ENCODE measurements around the gene SLC2A9. TPM values are rescaled to one million over a fixed set of nuclear protein-coding genes. Genes with fewer than 3 reads are reported as not detected.

The SLC2A9 gene
- total and polyA plus RNA-seq, 2 of the 13 experiments (the other 11 are each of a cell fraction or from before 2014, with no cell fraction given), result 36.2 to 42.3 TPM

GRCh38 chr4:9913846-9914245, 107.5 kb downstream of the SLC2A9 start:
- DNase-seq (ENCODE audit: low spot score) (no peak), FAIRE-seq (no peak), ATAC-seq (no peak)
- H3K4me1 ChIP-seq (ENCODE audit: insufficient read depth, low read length), result no peaks in the 10 kb centered on the region
- no peaks in the 10 kb centered on the region for H3K27me3 ChIP-seq (ENCODE audit: control insufficient read depth in 1 of 2, insufficient read depth in 2 of 2, low read length in 2 of 2)
- intact Hi-C loops (cut with micrococcal nuclease; ENCODE audit: unreplicated experiment) (no loop called here), in situ Hi-C loops (cut with HindIII; ENCODE audit: extremely low pct_ligation_motif_present, low pct_unique_long_range_greater_than_20kb) (no loop called here)
- no peak overlapping the region for H3K9ac ChIP-seq (ENCODE audit: insufficient read depth, low read depth, low read length)
- H3K36me3 ChIP-seq (replicated peaks in 1 of 2; ENCODE audit: control insufficient read depth in 1 of 2, insufficient read depth in 2 of 2, low read length in 2 of 2), result peaks cover 29 to 76% of the 10 kb centered on the region in 2 experiments
- no peaks in the 10 kb centered on the region for H3K79me2 ChIP-seq (ENCODE audit: insufficient read depth, low read length)
- no peak overlapping the region for H3K4me2 ChIP-seq (ENCODE audit: low read depth, low read length)
- TF ChIP-seq UBTF (CRISPR knock-in tag; IDR thresholded peaks at IDR 0.05) (no peak), ZNF629 (CRISPR knock-in tag; conservative IDR thresholded peaks at IDR 0.05) (peak; percentile 70)
- POLR2A ChIA-PET, result no interaction called here
- no peak overlapping the region for H3K4me3 ChIP-seq (replicated peaks in 1 of 3; ENCODE audit: insufficient read depth in 1 of 3, low read depth in 2 of 3, low read length in 3 of 3)
- CTCF ChIA-PET (ENCODE audit: low intra/inter-chr PET ratio, low total read pairs), result no interaction called here
- no peak overlapping the region for H3K27ac ChIP-seq (ENCODE audit: extremely low read length, insufficient read depth, low read length)
- WGBS (ENCODE audit: low lambda C conversion rate), result 94% methylated on average over 3 of the region's 3 CpGs
- no peak overlapping the region for H2AFZ ChIP-seq (ENCODE audit: low read length)
- no peaks in the 10 kb centered on the region for H4K20me1 ChIP-seq (ENCODE audit: insufficient read depth, low read length)
- no TSS peak for BruUV-seq (replicated peaks)
- H3K9me3 ChIP-seq (ENCODE audit: low read length), result no peaks in the 10 kb centered on the region

GRCh38 chr4:9906996-9907395, 114.3 kb downstream of the SLC2A9 start:
- DNase-seq (ENCODE audit: low spot score) (no peak), FAIRE-seq (no peak), ATAC-seq (no peak)
- Histone ChIP-seq H3K79me2 (ENCODE audit: insufficient read depth, low read length) (no peaks in the 10 kb centered on the region), H3K4me1 (ENCODE audit: insufficient read depth, low read length) (no peaks in the 10 kb centered on the region), H2AFZ (ENCODE audit: low read length) (no peak overlapping the region), H3K4me2 (ENCODE audit: low read depth, low read length) (no peak overlapping the region), H3K9ac (ENCODE audit: insufficient read depth, low read depth, low read length) (no peak overlapping the region), H3K4me3 (replicated peaks in 1 of 3; ENCODE audit: insufficient read depth in 1 of 3, low read depth in 2 of 3, low read length in 3 of 3) (no peak overlapping the region), H3K36me3 (replicated peaks in 1 of 2; ENCODE audit: control insufficient read depth in 1 of 2, insufficient read depth in 2 of 2, low read length in 2 of 2) (peaks cover 37 to 79% of the 10 kb centered on the region in 2 experiments), H3K27me3 (ENCODE audit: control insufficient read depth in 1 of 2, insufficient read depth in 2 of 2, low read length in 2 of 2) (no peaks in the 10 kb centered on the region), H3K27ac (ENCODE audit: extremely low read length, insufficient read depth, low read length) (no peak overlapping the region), H3K9me3 (ENCODE audit: low read length) (no peaks in the 10 kb centered on the region), H4K20me1 (ENCODE audit: insufficient read depth, low read length) (no peaks in the 10 kb centered on the region; the same call in 1 of the 2 replicates)
- intact Hi-C loops (cut with micrococcal nuclease; ENCODE audit: unreplicated experiment) (no loop called here), in situ Hi-C loops (cut with HindIII; ENCODE audit: extremely low pct_ligation_motif_present, low pct_unique_long_range_greater_than_20kb) (no loop called here)
- ChIA-PET POLR2A (no interaction called here), CTCF (ENCODE audit: low intra/inter-chr PET ratio, low total read pairs) (no interaction called here)
- no TSS peak for BruUV-seq (replicated peaks)
- 100% methylated on average over 1 of the region's 1 CpG for WGBS (ENCODE audit: low lambda C conversion rate)
- TF ChIP-seq, protein P1, sequence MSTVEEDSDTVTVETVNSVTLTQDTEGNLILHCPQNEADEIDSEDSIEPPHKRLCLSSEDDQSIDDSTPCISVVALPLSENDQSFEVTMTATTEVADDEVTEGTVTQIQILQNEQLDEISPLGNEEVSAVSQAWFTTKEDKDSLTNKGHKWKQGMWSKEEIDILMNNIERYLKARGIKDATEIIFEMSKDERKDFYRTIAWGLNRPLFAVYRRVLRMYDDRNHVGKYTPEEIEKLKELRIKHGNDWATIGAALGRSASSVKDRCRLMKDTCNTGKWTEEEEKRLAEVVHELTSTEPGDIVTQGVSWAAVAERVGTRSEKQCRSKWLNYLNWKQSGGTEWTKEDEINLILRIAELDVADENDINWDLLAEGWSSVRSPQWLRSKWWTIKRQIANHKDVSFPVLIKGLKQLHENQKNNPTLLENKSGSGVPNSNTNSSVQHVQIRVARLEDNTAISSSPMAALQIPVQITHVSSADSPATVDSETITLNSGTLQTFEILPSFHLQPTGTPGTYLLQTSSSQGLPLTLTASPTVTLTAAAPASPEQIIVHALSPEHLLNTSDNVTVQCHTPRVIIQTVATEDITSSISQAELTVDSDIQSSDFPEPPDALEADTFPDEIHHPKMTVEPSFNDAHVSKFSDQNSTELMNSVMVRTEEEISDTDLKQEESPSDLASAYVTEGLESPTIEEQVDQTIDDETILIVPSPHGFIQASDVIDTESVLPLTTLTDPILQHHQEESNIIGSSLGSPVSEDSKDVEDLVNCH (CRISPR knock-in tag; IDR thresholded peaks at IDR 0.05), result no peak
- no peak for TF ChIP-seq NCOR1 (IDR thresholded peaks at IDR 0.05; ENCODE audit: borderline replicate concordance, low read length)
- no peak for TF ChIP-seq ZNF138 (CRISPR knock-in tag; IDR thresholded peaks at IDR 0.05; ENCODE audit: low read depth)
- no peak for TF ChIP-seq JARID2 (CRISPR knock-in tag; IDR thresholded peaks at IDR 0.05; ENCODE audit: insufficient replicate concordance)
- TF ChIP-seq SMAD9 (CRISPR knock-in tag; IDR thresholded peaks at IDR 0.05), result no peak
- no peak for TF ChIP-seq SP2 (CRISPR knock-in tag; IDR thresholded peaks at IDR 0.05)
- TF ChIP-seq ZNF333 (CRISPR knock-in tag; IDR thresholded peaks at IDR 0.05; ENCODE audit: borderline replicate concordance), result no peak
- TF ChIP-seq BRD4 (CRISPR knock-in tag; IDR thresholded peaks at IDR 0.05), result no peak
- no peak for TF ChIP-seq YEATS2 (CRISPR knock-in tag; IDR thresholded peaks at IDR 0.05; ENCODE audit: borderline replicate concordance)
- TF ChIP-seq ZNF143 (CRISPR knock-in tag; IDR thresholded peaks at IDR 0.05), result no peak
- TF ChIP-seq HIVEP1 (CRISPR knock-in tag; IDR thresholded peaks at IDR 0.05), result no peak
- TF ChIP-seq HBP1 (CRISPR knock-in tag; IDR thresholded peaks at IDR 0.05; ENCODE audit: low read depth), result no peak
- no peak for TF ChIP-seq RFXANK (CRISPR knock-in tag; IDR thresholded peaks at IDR 0.05)

Measured in HepG2 (cell line).